Measurements from ENCODE around the gene HIRA.
"Not testable (repeated sequence)": the region's sequence is repeated elsewhere in the genome, so short reads cannot be mapped to it uniquely, and the experiment has no call there.

The HIRA gene

DNA sequence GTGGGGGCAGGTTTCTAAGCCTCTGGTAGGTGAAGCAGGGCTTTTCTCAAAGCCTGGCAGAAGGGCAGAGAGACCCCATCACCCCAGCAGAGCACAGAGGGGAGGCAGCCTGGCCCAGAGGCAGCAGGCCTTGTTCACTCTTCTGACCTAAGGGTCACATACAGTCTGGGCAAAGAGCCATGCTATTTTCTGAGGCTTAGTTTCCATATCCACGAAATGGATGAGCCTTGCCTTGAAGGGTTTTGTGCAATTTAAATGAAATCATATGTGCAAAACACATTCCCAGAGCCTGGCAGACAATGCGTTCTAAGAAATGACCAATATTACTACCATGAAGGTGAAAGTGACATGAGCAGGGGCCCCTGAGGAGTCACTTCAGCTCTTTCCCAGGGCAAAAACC is 44.5 kb downstream of the HIRA start:
- H3K4me3 ChIP-seq (ENCODE audit: low read depth, low read length) = no peak overlapping the region

DNA sequence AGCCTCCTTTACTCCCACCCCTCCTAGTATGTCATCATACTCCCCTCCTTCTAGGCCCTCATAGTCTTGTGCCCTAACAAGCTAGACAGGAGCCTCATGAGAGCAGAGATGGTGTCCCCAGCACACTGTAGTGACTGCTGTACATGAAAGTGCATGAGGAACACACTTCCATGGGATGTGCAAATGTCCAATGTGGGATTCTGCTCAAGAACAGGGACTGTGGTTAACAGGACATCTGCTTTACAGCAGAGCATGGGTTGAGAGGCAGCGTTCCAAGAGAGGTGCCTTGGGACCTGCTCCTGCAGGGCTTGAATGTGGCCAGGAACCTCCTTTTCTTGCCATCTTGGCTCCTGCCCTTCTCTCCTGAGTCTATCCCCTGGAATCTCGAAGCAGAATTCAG is 45.3 kb downstream of the HIRA start:
- no peak overlapping the region for H3K4me3 ChIP-seq (ENCODE audit: low read depth, low read length)

DNA sequence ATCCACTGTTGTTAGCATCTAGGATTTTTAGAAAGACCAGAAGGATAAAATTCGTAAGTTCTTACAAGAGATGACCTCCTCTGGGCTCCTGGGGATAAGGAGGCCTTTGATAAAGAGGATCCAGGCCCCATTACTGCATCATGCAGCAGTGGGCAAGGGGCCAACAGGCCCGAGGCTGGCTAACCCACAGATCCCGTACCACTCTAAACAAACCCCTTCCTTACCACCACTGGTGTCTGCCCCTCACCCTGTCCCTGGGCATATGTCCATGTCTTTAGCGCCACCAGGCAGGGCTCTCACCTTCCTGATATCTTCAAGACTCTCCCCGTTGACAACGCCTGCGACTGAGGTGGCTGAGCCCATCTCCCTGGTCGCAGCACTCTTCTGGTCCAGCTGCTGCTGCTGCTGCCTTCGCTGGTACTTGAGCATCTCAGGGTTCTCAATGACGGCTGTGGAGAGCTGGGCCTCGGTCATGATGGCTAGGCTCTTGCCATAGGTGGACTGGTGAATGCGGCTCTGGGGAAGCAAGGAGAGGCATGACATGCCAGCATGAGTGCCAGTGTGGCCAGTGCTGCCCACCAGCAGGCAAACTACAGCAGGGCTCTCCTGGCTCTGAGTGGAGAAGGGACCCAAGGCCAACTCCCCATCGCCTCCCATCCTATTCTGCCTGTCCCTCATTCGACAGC is 46.2 kb downstream of the HIRA start:
- H3K4me3 ChIP-seq (ENCODE audit: low read depth, low read length) = no peak overlapping the region

DNA sequence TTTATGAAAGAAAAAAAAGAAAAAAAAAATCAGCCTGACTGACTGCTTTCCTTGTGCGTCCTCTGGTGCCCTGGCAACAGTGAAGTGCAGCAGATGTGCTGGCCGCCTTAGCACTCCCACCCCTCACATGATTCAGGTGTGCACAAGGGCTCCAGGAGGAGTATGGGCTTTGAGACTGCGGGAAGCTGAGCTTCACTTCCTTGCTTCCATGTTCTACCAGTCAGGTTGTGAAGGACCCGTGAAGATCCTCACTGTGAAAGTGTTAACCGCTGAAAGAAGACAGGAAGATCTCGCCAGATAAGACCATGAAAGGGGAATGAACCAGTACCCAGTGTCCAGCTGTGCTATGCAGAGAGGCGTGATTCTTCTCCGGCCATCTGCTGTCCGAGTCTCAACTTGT is 48.2 kb downstream of the HIRA start:
- no peak overlapping the region for H3K4me3 ChIP-seq (ENCODE audit: low read depth, low read length)

DNA sequence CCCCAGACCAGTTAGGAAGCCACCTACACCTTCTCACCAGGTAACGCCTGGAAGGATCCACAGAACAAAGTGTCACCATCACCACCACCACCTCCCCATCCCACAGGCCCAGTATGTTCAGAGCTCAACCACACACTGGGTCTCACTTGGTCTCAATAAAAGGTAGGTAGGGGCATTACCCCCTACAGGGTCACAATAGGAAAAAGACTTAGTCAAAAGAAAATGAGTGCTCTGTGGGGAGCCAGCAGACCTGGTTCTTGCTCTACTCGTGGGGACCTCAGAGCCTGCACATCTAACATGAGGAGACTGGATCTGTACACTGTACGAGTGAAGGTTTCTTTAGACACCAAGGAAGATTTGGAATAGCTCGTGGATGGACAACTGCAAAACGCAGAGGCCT is 49.3 kb downstream of the HIRA start:
- H3K4me3 ChIP-seq (ENCODE audit: low read depth, low read length) = no peak overlapping the region

DNA sequence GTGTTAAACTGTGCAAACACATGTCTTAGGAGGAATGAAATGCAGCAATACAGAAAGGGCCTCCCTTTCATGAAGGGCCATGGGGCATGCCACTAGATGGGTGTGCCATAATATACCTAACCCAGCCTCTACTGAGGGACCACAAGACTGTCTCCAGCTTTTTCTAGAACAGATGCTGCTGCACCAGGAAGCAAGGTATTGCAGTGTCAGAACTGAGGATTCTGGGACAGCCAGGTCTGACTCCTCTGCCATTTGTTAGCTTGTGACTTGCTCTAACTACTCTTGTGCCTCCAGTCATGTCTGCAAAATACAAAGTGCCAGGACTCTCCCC is 53.2 kb downstream of the HIRA start:
- H3K4me3 ChIP-seq (ENCODE audit: low read depth, low read length) = no peak overlapping the region

DNA sequence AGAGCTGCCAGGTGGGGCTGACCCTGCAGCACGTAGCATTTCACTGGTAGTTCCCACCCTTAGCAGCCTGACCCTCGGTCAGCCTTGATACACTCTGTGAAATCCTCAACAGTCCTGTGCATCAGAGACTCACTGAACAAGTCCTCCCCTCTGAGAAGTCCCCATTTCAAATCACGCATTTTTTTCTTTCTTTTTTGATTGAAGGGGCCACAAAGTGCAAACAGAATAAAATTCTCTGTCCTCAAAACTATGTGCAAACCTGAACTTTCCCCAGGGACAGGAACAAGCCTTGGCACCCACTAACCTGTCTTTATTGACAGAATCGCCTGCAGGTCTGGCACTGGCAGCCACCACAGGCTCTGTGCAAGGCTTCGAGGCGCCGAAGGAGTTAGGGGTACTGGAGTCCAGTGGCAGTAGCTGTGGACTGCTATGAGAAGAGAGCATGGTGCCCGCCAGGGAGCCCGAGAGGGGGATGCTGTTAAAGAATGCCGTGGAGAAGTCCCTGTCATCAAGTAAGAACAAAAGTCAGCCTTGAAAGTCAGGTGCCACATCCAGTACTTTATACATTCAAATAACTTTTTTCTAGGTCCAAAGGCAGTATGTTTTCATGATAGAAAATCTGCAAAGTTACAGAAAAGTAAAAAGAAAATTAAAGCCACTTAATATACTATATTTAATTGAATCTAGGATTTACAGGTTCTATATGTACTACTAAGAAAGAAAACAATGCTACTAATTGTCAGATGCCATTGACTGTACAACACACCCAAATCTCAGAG is 53.8 kb downstream of the HIRA start:
- no peak overlapping the region for H3K4me3 ChIP-seq (ENCODE audit: low read depth, low read length)

DNA sequence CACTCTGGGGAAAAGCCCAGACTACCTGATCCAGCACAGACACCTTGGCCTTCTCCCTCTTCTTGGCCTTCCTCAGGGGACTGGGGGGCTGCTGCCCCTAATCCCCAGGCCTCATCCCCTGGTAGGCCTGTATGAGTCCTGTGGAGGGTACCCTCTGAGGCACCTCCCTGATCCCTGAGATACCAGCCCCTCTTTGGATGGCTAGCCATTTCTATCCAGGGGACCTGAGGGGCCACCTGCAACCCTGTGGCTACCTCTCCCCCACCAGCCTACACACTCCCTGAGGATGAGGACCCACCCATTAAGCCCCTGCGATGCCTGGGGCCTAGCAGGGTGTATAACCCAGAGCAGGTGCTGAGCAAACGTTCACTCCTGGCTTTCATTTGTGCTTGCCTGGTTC is 54.6 kb downstream of the HIRA start:
- H3K4me3 ChIP-seq (ENCODE audit: low read depth, low read length) = no peak overlapping the region

DNA sequence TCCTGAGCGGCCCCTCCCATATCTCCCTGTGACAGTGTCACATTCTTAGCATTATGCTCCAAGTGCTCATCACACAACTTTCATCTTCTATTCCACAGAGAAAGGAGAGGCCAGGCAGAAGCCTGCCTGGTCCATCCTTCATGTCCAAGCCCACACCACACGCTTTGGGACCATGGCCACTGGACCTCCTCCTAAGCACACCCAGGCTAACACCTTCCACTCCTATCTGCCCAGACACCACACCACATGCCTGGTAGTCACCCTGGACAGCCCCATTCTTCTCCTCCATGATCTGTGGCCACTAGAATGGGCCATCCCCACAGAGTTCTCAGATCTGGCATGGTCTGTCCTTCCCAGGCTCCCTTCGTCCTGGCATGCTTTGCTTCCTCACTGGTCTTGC is 55.3 kb downstream of the HIRA start:
- H3K4me3 ChIP-seq (ENCODE audit: low read depth, low read length) = no peak overlapping the region

DNA sequence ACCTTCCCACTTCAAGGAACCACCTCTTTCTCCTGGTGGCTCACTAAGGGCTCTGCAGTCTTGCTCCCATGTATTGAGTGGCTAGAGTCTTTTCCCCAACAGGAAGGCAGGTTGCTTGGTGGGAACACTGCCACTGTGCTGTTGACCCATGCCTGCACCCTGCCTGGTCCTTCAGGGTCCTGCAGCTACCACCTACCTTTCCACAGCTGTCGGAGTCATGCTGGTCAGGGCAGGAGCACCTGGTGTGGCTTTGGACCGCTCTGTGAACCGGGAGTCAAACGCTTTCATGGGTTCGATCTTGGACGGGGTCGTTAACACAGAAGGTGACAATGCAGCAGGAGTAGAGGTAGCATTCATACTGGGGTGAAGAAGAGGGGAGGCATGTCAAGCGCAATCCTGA is 56.1 kb downstream of the HIRA start:
- H3K4me3 ChIP-seq (ENCODE audit: low read depth, low read length) = no peak overlapping the region

DNA sequence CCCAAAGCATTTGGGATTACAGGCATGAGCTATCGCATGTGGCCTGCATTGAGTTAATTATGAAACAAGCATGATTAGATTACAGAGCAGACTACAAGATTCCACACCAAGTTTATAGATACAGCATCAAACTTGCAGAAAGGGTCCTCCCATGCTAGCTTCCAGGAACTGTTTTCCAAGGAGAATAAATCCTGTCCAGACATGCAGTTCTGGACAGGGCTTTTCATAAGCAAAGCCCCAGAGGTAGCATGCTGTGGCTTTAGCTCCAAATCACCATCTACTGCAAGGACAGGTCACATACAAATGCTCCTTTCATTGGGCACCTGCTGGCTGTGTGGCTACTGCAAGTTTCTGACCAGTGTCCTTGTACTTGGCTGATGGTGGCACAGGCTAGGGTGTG is 57.1 kb downstream of the HIRA start:
- H3K4me3 ChIP-seq (ENCODE audit: low read depth, low read length) = no peak overlapping the region

DNA sequence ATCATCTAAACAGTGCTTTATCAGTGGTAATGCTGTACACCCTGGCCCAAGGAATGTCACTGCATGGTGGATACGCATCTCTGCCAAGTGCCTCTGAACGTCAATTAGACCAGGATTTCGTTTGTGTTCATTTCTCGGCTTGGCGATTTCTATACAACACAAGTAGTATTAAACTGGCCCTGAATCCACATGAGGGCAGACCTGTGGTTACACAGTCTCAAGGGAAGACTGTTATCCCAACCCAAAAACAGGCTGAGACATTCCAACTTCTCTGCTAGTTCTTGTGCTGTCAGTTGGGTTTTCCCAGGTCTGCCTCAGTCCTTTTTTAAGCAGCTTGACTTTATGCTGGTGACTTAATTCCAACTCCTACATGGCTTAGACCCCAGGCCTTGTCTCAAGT is 58.1 kb downstream of the HIRA start:
- no peak overlapping the region for H3K4me3 ChIP-seq (ENCODE audit: low read depth, low read length)

DNA sequence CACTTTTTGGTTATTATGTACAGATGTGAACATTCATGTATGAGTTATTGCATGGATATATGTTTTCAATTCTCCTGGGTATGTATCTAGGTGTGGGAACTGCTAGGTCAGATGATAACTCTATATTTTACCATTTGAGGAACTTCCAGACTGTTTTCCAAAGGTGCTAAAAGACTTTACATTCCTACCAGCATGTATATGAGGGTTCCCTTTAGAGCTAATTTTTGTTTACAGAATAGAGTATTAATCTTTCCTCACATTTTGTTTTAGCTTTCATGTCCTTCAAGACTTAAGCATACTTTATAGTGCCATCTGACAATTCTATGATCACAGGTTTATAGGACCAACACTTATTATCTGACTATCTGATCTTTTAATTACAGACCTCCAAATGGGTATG is 59.6 kb downstream of the HIRA start:
- no peak overlapping the region for H3K4me3 ChIP-seq (ENCODE audit: low read depth, low read length)

DNA sequence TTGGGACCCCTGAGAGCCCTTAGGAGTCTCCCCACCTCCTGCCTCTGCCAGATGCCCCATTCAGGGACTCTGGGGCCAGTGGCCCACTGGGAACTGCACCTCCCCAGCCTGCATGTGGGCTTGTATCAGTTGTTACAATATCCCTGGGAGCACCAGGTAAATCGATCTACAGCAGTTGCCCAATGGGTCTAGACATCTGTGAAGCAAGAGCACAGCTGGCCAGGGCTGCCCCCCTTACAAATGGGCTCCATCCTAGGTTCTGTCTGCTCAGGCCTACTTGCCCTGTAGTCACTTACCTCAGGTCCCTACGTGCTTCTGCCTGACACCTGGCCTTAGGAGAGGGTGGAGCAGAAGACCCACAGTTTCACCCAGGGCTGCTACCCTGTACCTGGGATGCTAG is 62.7 kb downstream of the HIRA start:
- no peak overlapping the region for H3K4me3 ChIP-seq (ENCODE audit: low read depth, low read length)

DNA sequence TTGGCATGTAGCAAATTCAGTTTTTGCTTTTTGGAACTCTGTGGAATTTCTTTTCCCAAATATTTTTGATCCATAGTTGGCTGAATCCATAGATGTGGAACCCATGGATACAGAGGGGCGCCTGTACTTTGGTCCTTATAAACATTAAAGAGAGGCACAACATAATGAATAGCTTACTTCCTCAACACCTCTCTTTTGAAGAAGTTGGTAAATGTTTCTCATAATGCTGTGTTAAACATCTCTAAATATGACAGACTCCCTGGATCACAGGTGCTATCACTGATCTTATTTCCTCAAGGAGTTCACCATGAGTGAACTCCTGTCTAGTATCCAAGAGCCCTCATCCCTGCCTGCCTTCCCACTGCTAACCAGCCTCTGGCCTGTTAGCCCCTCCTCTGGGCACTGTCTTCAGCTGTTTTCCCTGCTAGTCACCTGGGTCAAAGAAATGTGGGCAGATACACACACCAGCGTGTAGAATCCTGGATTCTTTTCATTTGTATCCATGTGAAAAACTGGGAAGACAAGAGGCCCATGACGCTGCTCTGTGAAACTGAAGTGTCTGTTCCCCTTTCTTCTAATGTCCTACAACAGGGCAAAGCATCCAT is 63.7 kb downstream of the HIRA start:
- no peak overlapping the region for H3K4me3 ChIP-seq (ENCODE audit: low read depth, low read length)

DNA sequence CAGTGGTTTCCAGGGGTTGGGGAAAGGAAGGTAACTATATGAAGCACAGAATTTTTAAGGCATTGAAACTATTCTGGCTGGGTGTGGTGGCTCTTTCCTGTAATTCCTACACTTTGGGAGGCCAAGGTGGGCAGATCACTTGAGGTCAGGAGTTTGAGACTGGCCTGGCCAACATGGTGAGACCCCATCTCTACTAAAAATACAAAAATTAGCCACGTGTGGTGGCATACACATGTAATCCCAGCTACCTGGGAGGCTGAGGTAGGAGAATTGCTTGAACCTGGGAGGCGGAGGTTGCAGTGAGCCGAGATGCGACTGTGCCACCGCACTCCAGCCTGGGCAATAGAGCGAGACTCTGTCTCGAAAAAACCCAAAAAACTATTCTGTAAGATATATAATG is 68.0 kb downstream of the HIRA start:
- not testable (repeated sequence) for H3K4me3 ChIP-seq (ENCODE audit: low read depth, low read length)

DNA sequence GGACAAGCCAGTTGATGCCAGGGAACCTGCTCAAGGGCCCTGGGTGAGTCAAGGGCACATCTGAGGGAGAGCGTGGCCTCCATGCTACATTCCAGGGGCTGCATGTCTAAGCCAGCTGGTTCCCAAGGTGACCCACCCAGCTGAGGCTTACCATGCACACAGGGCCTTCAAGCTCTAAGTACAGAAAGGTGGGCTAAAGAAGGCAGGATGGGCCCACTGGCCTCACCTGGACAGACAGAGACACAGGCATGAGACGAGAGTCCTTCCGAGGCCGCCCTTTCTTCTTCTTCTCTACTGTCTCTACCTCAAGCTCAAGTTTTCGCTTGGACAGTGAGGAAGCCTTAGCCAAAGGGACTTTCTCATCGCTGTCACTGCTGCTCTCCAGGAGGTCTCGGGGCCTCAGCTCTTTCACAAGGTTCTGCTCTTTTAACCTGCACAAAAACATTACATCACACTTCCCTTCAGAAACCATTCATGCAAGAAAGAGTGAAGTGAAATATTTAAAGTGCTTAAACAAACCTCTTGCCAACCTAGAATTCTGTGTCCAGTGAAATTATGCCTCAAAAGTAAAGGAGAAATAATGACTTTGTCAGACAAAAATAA is 69.9 kb downstream of the HIRA start:
- H3K4me3 ChIP-seq (ENCODE audit: low read depth, low read length) = no peak overlapping the region

DNA sequence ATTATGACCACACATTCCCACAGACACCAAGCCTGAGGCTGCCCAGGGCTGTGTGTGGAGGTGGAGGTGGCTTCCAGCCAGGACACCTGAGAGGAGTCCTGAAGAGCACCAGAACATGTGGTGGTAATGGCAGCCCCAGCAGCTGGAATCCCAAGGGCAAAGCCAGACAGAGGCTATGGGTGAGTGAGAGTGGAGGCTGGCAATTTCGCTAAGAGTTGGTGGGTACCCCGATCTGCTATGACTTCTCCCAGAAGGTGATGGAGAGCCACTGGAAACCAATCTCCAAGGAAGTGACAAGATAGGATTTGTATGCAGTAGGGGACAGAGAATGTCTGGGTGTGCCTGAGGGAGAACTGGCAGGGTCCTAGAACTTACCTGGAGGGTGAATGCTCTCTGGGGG is 70.7 kb downstream of the HIRA start:
- H3K4me3 ChIP-seq (ENCODE audit: low read depth, low read length) = no peak overlapping the region

DNA sequence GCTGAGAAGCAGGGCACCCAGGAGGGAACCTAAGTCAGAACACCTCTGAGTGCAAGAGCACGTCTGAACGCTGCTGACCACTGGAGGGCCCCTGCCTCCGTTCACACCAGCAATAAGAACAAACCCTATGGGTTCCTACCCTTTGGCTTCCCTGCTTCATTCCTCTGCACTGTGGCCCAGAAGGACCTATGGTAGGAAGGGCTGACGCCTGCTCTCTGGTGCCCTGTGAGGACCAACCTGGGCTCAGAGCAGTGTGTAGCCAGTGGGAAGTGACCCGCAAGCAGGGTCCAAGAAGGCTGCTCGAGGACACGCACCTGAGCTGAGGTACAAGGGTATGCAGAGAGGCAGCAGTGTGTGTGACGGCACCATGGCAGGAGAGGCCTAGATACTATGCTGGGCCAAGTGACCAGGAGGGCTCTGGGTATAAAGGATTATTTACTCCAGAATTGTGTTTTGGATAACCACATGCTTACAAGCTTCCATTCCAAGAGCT is 71.2 kb downstream of the HIRA start:
- no peak overlapping the region for H3K4me3 ChIP-seq (ENCODE audit: low read depth, low read length)

DNA sequence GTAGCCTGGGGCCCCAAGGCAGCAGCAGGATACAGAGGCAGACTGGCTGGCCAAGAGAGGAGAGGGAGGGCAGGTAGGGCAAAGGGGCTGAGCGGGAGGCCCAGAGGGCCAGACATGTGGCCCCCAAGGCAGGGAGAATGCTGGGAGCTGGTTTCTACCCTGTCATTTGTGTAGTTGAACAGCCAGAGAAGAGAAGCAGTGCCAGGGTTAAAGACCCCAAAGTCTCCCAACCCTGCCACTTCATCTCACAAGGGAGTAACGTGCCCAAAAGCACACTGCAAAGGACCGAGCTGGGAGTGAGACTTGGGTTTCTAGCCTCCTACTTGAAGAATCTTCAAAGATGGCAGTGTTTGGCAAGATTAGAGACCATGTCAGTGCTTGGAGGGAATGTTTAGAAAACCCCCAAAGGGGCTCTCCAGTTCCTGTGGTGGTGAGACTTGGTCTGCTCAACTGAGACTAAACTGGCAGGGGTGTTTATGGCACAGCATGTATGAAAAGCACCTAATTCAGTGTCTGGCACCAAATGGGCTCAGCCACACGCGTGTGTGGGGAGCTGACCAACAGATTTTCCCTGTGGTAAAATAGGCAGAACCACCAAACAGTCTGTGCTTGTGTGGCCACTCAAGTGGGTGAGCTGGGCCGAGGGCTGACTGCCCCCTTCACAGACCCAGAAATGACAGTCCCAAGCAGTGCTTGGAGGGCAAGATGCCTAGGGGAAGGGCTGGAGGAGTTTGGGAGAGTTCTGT is 71.8 kb downstream of the HIRA start:
- H3K4me3 ChIP-seq (ENCODE audit: low read depth, low read length) = no peak overlapping the region

Data from iPS-11a (cell line).